DOHH2 (cell line): ENCODE measurements around the gene VWA3B.
"Not testable (repeated sequence)": the region's sequence is repeated elsewhere in the genome, so short reads cannot be mapped to it uniquely, and the experiment has no call there.

Experiments
- H3F3A ChIP-seq: fragments of 200-600 bp; sonication (generic), shearing (Covaris generic); 2 replicates; pipeline ENCODE4 v1.6.0; 2016; ENCODE audit warnings: antibody characterized with exemption, mild to moderate bottlenecking; ENCODE audit not compliant: control insufficient read depth, insufficient read depth
- H3K27ac ChIP-seq: fragments of 200-600 bp; sonication (generic); 2 replicates; pipeline ENCODE4 v1.5.1; 2014; ENCODE audit warnings: low read depth, mild to moderate bottlenecking, low read length, moderate library complexity
- H3K27me3 ChIP-seq: fragments of 200-600 bp; sonication (generic); 2 replicates; pipeline ENCODE4 v1.6.1; 2014; ENCODE audit warnings: mild to moderate bottlenecking, low read length, mixed read lengths; ENCODE audit not compliant: control insufficient read depth
- H3K36me3 ChIP-seq: fragments of 200-600 bp; sonication (generic); 2 replicates; pipeline ENCODE4 v1.6.1; 2014; ENCODE audit warnings: mild to moderate bottlenecking, low read length, moderate library complexity, mixed read lengths; ENCODE audit not compliant: control insufficient read depth
- H3K4me1 ChIP-seq: fragments of 200-600 bp; sonication (generic); 2 replicates; pipeline ENCODE4 v1.6.1; 2014; ENCODE audit warnings: mild to moderate bottlenecking, low read length, mixed read lengths; ENCODE audit not compliant: control insufficient read depth
- H3K4me2 ChIP-seq: fragments of 200-600 bp; sonication (generic); 2 replicates; pipeline ENCODE4 v1.6.0; 2014; ENCODE audit warnings: mild to moderate bottlenecking, low read length, moderate library complexity
- H3K4me3 ChIP-seq: fragments of 200-600 bp; sonication (generic); 2 replicates; pipeline ENCODE4 v1.5.1; 2014; ENCODE audit warnings: mild to moderate bottlenecking, low read length, mixed read lengths
- H3K79me2 ChIP-seq: fragments of 200-600 bp; sonication (generic); 2 replicates; pipeline ENCODE4 v1.6.1; 2014; ENCODE audit warnings: mild to moderate bottlenecking, low read length, mixed read lengths; ENCODE audit not compliant: control insufficient read depth
- H3K9me2 ChIP-seq: fragments of 200-600 bp; sonication (generic); replicated peaks from 2 replicates; pipeline ENCODE4 v1.6.1; 2014; ENCODE audit warnings: mild to moderate bottlenecking, low read length, mixed read lengths; ENCODE audit not compliant: control insufficient read depth
- H3K9me3 ChIP-seq: fragments of 200-600 bp; sonication (generic); 2 replicates; pipeline ENCODE4 v1.6.1; 2014; ENCODE audit warnings: antibody characterized with exemption, low read length, mixed read lengths; ENCODE audit not compliant: control insufficient read depth, insufficient read depth
- H4K20me1 ChIP-seq: fragments of 200-600 bp; sonication (generic); 2 replicates; pipeline ENCODE4 v1.6.0; 2014; ENCODE audit warnings: low read depth, mild to moderate bottlenecking, antibody characterized with exemption, low read length, moderate library complexity; ENCODE audit not compliant: control insufficient read depth, insufficient read depth
- EZH2phosphoT487 ChIP-seq: fragments of 200-600 bp; sonication (generic); IDR thresholded peaks from 2 replicates; pipeline ENCODE4 v1.6.1; 2017; ENCODE audit warnings: borderline replicate concordance, mild to moderate bottlenecking, antibody characterized with exemption, low read length, moderate library complexity, mixed read lengths
- TF ChIP-seq, protein P1 (sequence below): fragments of 200-600 bp; sonication (generic); IDR thresholded peaks from one replicate; pipeline ENCODE4 v1.5.1; 2014; ENCODE audit warnings: antibody characterized with exemption, mild to moderate bottlenecking, low read depth, low read length; ENCODE audit not compliant: poor library complexity, severe bottlenecking

Gene VWA3B

DNA sequence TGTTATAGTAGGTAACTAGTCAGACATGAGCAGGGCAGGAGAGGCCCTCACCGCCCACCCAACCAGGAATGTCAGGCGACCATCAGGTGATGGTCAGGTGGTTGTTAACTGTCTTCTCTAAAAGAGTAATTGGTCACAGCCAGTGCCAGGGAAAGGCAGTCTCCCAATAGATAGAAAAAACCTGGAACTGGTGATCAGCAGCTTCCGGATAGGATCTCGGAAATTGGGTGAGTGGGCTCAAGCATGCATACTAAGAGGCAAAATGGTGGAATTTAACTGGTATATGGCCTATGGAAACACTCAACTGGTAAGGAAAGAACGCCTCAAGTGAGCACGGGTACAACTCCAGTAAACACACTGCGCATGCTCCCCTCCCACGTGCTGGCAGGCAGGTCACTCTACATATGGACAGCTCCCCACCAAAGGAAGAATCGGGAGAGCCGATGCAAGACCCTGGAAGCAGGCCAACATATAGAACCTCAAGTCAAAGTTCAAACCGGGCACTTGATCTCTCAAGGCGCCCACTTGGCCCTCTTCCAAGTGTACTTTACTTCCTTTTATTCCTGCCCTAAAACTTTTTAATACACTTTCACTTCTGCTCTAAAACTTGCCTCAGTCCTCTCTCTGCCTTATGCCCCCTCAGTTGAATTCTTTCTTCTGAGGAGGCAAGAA is 47.7 kb upstream of the VWA3B start:
- H3K4me1 ChIP-seq, result peaks cover 27% of the 10 kb centered on the region
- H3K4me2 ChIP-seq, result peak overlapping the region; percentile 57
- H3K27ac ChIP-seq, result peak overlapping the region; percentile 56
- no peaks in the 10 kb centered on the region for H3K9me3 ChIP-seq
- no peaks in the 10 kb centered on the region for H4K20me1 ChIP-seq
- H3F3A ChIP-seq, result 0 out of 2 replicates have a peak, but pooled peaks cover 2% of the 10 kb centered on the region
- TF ChIP-seq, protein P1, sequence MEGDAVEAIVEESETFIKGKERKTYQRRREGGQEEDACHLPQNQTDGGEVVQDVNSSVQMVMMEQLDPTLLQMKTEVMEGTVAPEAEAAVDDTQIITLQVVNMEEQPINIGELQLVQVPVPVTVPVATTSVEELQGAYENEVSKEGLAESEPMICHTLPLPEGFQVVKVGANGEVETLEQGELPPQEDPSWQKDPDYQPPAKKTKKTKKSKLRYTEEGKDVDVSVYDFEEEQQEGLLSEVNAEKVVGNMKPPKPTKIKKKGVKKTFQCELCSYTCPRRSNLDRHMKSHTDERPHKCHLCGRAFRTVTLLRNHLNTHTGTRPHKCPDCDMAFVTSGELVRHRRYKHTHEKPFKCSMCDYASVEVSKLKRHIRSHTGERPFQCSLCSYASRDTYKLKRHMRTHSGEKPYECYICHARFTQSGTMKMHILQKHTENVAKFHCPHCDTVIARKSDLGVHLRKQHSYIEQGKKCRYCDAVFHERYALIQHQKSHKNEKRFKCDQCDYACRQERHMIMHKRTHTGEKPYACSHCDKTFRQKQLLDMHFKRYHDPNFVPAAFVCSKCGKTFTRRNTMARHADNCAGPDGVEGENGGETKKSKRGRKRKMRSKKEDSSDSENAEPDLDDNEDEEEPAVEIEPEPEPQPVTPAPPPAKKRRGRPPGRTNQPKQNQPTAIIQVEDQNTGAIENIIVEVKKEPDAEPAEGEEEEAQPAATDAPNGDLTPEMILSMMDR, result no peak
- no peak for TF ChIP-seq EZH2phosphoT487
- peak overlapping the region; percentile 48 for H3K4me3 ChIP-seq
- no peaks in the 10 kb centered on the region for H3K79me2 ChIP-seq
- H3K36me3 ChIP-seq, result no peaks in the 10 kb centered on the region
- no peaks in the 10 kb centered on the region for H3K9me2 ChIP-seq
- no peaks in the 10 kb centered on the region for H3K27me3 ChIP-seq

DNA sequence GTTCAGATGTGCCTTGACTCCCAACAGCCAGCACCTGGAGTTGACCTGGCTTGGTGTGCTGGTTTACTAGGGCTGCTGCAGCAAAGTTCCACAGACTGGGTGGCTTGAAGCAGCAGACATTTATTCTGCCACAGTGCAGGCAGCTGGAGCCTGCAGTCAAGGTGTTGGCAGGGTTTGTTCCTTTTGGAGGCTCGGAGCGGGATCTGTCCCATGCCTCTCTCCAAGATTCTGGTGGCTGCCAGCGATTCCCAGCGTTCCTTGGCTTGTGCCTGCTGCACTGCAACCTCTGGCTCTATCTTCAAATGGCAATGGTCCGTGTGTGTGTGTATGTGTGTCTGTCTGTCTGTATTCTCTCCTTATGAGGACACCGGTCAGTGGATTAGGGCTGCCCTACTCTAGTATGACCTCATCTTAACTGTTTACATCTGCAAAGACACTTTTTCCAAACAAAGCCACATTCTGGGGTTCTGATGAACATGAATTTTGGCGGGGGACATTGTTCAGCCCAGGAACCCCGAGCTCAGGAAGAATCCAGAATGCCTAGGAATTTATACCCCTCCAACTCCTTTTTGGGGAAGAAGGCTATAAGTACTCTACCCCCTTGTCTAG is 46.5 kb upstream of the VWA3B start:
- peak overlapping the region; percentile 57 for H3K4me2 ChIP-seq
- H3K79me2 ChIP-seq, result no peaks in the 10 kb centered on the region
- peaks cover 4% of the 10 kb centered on the region; the same call in 1 of the 2 replicates for H3K9me3 ChIP-seq
- H3K36me3 ChIP-seq, result no peaks in the 10 kb centered on the region
- H3K27ac ChIP-seq, result no peak overlapping the region
- no peak for TF ChIP-seq EZH2phosphoT487
- TF ChIP-seq, protein P1, result no peak
- H3K4me3 ChIP-seq, result peak overlapping the region; percentile 48
- H3F3A ChIP-seq, result 0 out of 2 replicates have a peak, but pooled peaks cover 2% of the 10 kb centered on the region
- H4K20me1 ChIP-seq, result no peaks in the 10 kb centered on the region
- no peaks in the 10 kb centered on the region for H3K9me2 ChIP-seq
- peaks cover 27% of the 10 kb centered on the region for H3K4me1 ChIP-seq
- no peaks in the 10 kb centered on the region for H3K27me3 ChIP-seq

DNA sequence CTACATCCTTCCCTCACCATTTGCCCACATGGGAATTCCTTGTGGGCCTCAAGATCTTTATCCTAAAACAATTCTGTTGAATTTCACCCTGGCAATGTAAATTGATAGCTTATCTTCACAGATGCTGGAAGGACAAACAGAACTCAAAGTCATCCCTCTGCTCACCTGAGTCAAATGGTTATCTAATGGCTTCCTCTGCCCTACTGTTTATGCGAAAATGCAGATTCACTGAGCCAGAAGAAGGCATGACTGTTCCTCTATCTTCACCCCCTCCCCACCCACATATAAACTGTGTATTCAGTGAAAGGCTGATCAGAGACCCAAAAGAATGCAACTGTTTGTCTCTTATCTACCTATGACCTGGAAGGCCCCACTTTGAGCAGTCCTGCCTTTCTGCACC is 43.9 kb upstream of the VWA3B start:
- Histone ChIP-seq H3K27ac (no peak overlapping the region), H3K4me2 (no peak overlapping the region), H4K20me1 (no peaks in the 10 kb centered on the region), H3K27me3 (no peaks in the 10 kb centered on the region), H3K36me3 (no peaks in the 10 kb centered on the region), H3K4me3 (no peak overlapping the region), H3F3A (0 out of 2 replicates have a peak, but pooled peaks cover 2% of the 10 kb centered on the region), H3K79me2 (no peaks in the 10 kb centered on the region), H3K4me1 (peaks cover 21% of the 10 kb centered on the region), H3K9me3 (peaks cover 9% of the 10 kb centered on the region; the same call in 1 of the 2 replicates), H3K9me2 (no peaks in the 10 kb centered on the region)
- no peak for TF ChIP-seq EZH2phosphoT487
- TF ChIP-seq, protein P1, result no peak

- H3K9me2 ChIP-seq, H4K20me1 ChIP-seq, H3K27me3 ChIP-seq, H3K9me3 ChIP-seq, H3K4me3 ChIP-seq, H3F3A ChIP-seq, H3K27ac ChIP-seq, H3K36me3 ChIP-seq, H3K79me2 ChIP-seq, H3K4me2 ChIP-seq, H3K4me1 ChIP-seq: not testable (repeated sequence)
Observed at GRCh38 chr2:98044730-98045129, 42.2 kb upstream of the VWA3B start.
